Coronary artery (tissue), 2 donors: Measurements from ENCODE around the gene RBM19.
A peak's percentile ranks its signal among the peaks of the same experiment; 100 is the strongest.

Source experiments
- DNase-seq: peaks from one replicate; pipeline ENCODE4 v3.0.0-alpha.2; 2017; ENCODE audit warnings: low spot score
- H3K27ac ChIP-seq, 2 donors: fragments of 200-600 bp; sonication (generic); one replicate each; pipeline ENCODE4 v1.5.1; 2016 to 2019
- H3K4me3 ChIP-seq: fragments of 200-600 bp; sonication (generic); 2 replicates; pipeline ENCODE4 v1.5.1; 2016; ENCODE audit warnings: mild to moderate bottlenecking, moderate library complexity
- TF ChIP-seq, protein P1 (sequence below): fragments of 200-600 bp; sonication (generic); IDR thresholded peaks from one replicate; pipeline ENCODE4 v1.5.1; 2019; ENCODE audit warnings: antibody characterized with exemption

RBM19 gene

DNA sequence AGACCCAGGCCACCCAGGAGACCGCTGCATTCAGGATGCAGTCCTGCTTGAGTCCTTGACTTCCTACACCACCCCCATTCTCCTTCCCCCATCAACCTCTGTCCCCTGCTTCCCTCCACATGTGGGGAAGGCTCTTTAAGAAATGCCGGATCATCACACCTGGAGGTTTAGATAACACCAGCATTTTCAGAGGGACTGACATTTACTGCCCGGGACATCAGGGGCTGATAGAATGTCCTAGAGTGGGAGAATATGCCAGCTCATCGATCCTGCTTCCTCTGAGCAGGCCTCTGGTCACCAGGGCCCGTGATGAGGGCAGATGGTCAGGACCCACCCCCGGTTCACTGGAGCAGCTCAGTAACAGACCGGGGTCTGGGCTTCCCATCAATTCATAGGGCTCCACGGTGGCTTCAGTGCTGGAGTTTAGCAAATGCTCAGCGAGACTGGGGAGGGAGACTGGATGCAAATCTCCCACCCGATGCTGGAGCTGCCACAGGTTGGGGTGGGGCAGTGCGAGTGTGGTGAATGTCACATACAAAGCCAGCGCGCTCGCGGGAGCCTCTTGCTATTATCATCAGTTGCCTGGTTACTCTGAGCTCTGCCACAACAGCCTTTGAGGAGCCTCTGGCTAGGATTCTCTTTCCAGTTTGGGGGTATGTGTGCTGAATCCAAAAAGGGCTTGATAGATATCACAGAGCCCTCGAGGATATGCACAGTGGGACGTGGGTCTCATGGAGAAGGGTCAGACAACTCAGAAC lies 111.6 kb downstream of the RBM19 start:
- no peak overlapping the region for H3K4me3 ChIP-seq
- TF ChIP-seq, protein P1, sequence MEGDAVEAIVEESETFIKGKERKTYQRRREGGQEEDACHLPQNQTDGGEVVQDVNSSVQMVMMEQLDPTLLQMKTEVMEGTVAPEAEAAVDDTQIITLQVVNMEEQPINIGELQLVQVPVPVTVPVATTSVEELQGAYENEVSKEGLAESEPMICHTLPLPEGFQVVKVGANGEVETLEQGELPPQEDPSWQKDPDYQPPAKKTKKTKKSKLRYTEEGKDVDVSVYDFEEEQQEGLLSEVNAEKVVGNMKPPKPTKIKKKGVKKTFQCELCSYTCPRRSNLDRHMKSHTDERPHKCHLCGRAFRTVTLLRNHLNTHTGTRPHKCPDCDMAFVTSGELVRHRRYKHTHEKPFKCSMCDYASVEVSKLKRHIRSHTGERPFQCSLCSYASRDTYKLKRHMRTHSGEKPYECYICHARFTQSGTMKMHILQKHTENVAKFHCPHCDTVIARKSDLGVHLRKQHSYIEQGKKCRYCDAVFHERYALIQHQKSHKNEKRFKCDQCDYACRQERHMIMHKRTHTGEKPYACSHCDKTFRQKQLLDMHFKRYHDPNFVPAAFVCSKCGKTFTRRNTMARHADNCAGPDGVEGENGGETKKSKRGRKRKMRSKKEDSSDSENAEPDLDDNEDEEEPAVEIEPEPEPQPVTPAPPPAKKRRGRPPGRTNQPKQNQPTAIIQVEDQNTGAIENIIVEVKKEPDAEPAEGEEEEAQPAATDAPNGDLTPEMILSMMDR, result no peak
- DNase-seq, result no peak
- no peak overlapping the region for H3K27ac ChIP-seq

DNA sequence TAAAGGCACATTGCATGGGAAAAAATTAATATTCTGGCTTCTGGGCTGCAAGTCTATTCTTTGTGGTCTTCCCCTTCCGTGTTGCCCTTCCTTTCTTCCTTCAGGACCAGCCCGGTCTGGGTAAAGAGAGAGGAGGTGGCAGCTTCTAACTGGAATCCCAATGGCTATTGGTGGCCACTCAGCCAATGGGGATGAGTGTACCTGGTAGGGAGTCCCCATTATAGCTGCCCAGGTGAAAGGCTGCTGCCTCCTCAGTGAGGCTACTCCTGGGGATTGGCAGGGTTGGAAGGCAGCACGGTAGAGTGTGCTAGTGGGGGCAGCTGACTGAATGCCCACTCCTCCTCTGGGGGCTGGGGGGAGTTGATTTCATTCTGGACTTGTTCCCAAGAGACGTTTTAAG lies 112.6 kb downstream of the RBM19 start:
- no peak overlapping the region for H3K4me3 ChIP-seq

DNA sequence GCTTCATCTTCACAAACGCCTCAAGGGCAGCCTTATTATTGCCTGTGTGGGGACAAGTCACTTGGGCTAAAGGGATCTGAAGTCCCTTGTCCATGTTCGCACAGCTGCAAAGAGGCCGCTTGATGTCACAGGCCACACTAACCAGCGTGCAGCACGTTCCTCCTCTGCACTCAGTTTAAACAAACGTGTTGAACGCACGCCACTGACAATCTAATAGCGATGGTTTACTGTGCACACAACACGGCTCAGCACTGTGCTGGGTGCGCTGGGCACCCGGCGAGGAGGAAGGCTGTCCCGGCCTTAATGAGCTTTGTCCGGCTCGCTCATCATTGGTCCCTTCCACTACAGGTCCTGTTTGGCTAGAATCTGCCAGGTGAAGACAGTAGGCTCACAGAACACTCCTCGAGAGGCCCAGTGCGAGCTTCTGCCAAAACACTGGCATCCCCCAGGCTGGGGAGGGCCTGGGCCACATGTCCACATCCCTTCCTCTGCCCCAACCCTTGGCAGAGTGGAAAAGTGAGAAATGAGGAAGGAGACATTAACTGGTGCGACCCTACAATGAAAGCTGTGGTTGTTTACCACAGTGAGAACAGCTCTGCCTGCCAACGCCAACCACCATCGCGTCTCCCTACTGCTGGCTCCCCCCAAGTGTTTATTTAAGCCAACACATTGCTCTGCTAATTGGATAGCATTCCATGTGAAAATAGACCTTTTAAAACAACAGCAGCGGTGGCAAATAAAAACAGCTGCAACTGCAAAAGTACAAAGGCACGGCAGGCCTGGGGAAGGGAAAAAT lies 113.2 kb downstream of the RBM19 start:
- TF ChIP-seq, protein P1, result no peak
- H3K27ac ChIP-seq, result no peak overlapping the region
- no peak for DNase-seq
- H3K4me3 ChIP-seq, result no peak overlapping the region

More for the DNA sequence above, 112.6 kb downstream of the RBM19 start:
- TF ChIP-seq, protein P1, result no peak
- DNase-seq, result no peak
- H3K27ac ChIP-seq, result no peak overlapping the region

DNA sequence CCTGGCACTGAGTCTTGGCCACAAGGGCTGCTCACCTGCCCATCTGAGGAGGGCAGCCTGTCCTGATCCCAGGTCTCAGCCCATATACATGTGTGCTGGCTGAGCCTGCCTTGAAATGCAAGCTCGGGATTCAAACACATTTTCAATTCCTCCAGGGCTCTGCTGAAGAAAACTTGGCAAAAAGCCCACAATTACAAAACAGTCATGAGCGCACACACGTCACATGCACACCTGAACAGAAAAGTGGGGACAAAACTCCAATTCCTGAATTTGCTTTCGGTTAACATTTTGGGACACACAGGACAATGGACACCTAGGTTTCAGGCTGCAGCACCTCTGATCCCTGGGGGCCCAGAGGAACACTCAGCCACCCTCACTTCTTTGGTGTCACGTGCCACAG lies 113.9 kb downstream of the RBM19 start:
- TF ChIP-seq, protein P1, result no peak
- no peak for DNase-seq
- no peak overlapping the region for H3K27ac ChIP-seq
- H3K4me3 ChIP-seq, result no peak overlapping the region

DNA sequence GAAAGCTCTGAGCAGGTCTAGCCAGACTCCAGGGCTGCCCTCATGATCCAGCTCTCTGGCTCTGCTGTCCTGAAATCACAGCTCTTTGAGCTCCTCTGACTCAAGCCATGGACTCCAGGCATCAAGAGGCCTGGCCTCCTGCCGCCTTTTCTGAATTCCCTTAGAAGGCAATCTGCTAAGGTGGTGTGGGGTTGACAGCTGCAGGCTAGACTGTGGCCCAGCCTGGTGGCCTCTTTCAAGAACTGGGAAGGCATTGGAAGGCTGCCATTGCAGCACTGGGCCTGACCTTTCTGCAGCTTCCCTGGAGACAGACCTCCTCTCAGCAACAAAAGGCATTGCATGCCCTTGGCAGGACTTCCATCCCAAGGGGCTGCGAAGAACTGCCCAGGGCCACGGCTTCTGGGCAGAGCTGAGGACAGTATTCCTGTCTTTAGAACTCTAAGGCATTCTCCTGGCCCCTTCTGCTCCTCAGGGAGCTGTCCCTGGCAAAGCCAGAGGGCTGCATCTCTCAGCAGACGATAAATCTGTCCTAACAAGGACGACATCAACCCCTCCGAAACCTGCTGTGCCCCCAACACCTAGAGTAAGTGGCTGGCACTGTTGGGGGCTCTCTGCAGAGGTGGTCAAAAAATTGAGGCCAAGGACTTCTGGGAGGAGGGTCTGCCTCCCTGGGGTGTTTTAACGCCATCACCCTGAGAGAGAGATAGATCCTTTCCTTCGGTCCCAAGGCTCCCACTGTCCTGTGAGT lies 115.6 kb downstream of the RBM19 start:
- Histone ChIP-seq H3K27ac (peak overlapping the region; percentile 15 to 58), H3K4me3 (no peak overlapping the region)
- TF ChIP-seq, protein P1, result no peak
- DNase-seq, result no peak

DNA sequence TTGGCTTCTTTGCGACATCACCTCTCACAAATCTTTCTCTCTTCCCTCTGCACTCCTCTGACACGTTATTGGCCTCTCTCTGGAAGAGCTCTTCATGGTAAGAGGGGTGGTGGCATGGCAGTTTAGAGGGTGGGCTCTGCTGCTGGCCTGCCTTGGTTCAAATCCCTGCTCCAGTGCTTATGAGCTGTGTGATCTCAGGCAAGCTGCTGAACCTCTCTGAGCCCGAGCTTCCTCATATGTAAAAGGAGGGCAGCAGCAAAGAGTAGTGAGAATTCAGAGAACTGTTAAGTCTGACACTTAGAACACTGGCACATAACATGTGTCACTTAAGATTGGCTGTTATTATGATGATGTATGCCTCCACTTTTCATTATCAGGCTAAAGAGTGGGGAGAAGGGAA lies 118.3 kb downstream of the RBM19 start:
- no peak for DNase-seq
- no peak overlapping the region for H3K27ac ChIP-seq
- TF ChIP-seq, protein P1, result no peak
- no peak overlapping the region for H3K4me3 ChIP-seq
